Endodermal cell (in vitro differentiated cells): ENCODE data around the gene LCA5L. TPM values are rescaled to one million over a fixed set of nuclear protein-coding genes. Genes with fewer than 3 reads are reported as not detected.

ENCODE experiments used
- DNase-seq: peaks from one replicate; pipeline ENCODE4 v3.0.0-alpha.2; 2017
- H3K27ac ChIP-seq: 2 replicates; pipeline ENCODE4 v1.5.1; 2013; ENCODE audit warnings: mild to moderate bottlenecking, low read depth, low read length, moderate library complexity
- H3K27me3 ChIP-seq: 2 replicates; pipeline ENCODE4 v1.6.1; 2013; ENCODE audit warnings: mild to moderate bottlenecking, low read length, moderate library complexity; ENCODE audit not compliant: insufficient read depth, control insufficient read depth, poor library complexity, severe bottlenecking
- H3K36me3 ChIP-seq: 2 replicates; pipeline ENCODE4 v1.7.0; 2013; ENCODE audit warnings: mild to moderate bottlenecking, low read length, moderate library complexity; ENCODE audit not compliant: control insufficient read depth, insufficient read depth
- H3K4me1 ChIP-seq: one replicate; pipeline ENCODE4 v1.7.0; 2013; ENCODE audit warnings: low read length; ENCODE audit not compliant: control insufficient read depth, insufficient read depth
- H3K4me3 ChIP-seq: 2 replicates; pipeline ENCODE4 v1.5.1; 2013; ENCODE audit warnings: mild to moderate bottlenecking, low read length, moderate library complexity
- H3K9ac ChIP-seq: 2 replicates; pipeline ENCODE4 v1.6.1; 2013; ENCODE audit warnings: mild to moderate bottlenecking, low read length, moderate library complexity; ENCODE audit not compliant: poor library complexity, severe bottlenecking; ENCODE audit errors: extremely low read depth
- H3K9me3 ChIP-seq: 2 replicates; pipeline ENCODE4 v1.6.1; 2013; ENCODE audit warnings: mild to moderate bottlenecking, low read length, moderate library complexity; ENCODE audit not compliant: control insufficient read depth
- H3K27ac Mint-ChIP-seq: 2 replicates; pipeline ENCODE4 v1.8.0; 2020; ENCODE audit warnings: mixed read lengths
- H3K27me3 Mint-ChIP-seq: 2 replicates; pipeline ENCODE4 v1.8.0; 2021; ENCODE audit warnings: mild to moderate bottlenecking, mixed read lengths; ENCODE audit not compliant: insufficient read depth
- H3K36me3 Mint-ChIP-seq: 2 replicates; pipeline ENCODE4 v1.8.0; 2020; ENCODE audit warnings: low read depth, mixed read lengths
- H3K4me1 Mint-ChIP-seq: 2 replicates; pipeline ENCODE4 v1.8.0; 2020; ENCODE audit warnings: mixed read lengths
- H3K4me3 Mint-ChIP-seq: 2 replicates; pipeline ENCODE4 v1.8.0; 2020; ENCODE audit warnings: mild to moderate bottlenecking, moderate library complexity, mixed read lengths
- H3K9me3 Mint-ChIP-seq: 2 replicates; pipeline ENCODE4 v1.8.0; 2020; ENCODE audit warnings: mild to moderate bottlenecking, mixed read lengths
- CTCF ChIP-seq: fragments of 200-600 bp; sonication (generic); conservative IDR thresholded peaks from 2 replicates; pipeline ENCODE4 v1.5.0; 2021; ENCODE audit warnings: antibody characterized with exemption, mild to moderate bottlenecking
- WGBS, 2 experiments: methylation state at CpG; one replicate each; pipeline versions ENCODE4 v1.1.5 to v1.1.7; 2013; ENCODE audit warnings: missing lambda C conversion rate in 2 of 2, mixed read lengths in 1 of 2; ENCODE audit not compliant: insufficient coverage in 1 of 2, insufficient read length in 1 of 2; 5-methylcytosine and 5-hydroxymethylcytosine counted together
- total RNA-seq, 2 donors: library from RNA; stranded (reverse); fragmentation: NEBNext Ultra II Directional in 1 of 2; extraction: Animal tissue kit (Norgen Biotek cat#: 25700) in 1 of 2; gene quantifications; 2 replicates in 1 of 2; 3 replicates in 1 of 2; pipeline ENCODE4 v1.2.1, GENCODE V29; 2021

Gene LCA5L
- total RNA-seq, 2 donors from 2014 or later: 2.4 to 3.6 TPM

- Histone ChIP-seq H3K9me3 (no peaks in the 10 kb centered on the region), H3K36me3 (peaks cover 15% of the 10 kb centered on the region), H3K9ac (no peak overlapping the region), H3K4me3 (no peak overlapping the region), H3K27me3 (no peaks in the 10 kb centered on the region), H3K27ac (no peak overlapping the region), H3K4me1 (peaks cover 6% of the 10 kb centered on the region)
- no peak for TF ChIP-seq CTCF
- no peak overlapping the region for H3K4me3 Mint-ChIP-seq
- no peaks in the 10 kb centered on the region for H3K36me3 Mint-ChIP-seq
- H3K4me1 Mint-ChIP-seq: peaks cover 36% of the 10 kb centered on the region
- no peaks in the 10 kb centered on the region for H3K27me3 Mint-ChIP-seq
- no peaks in the 10 kb centered on the region for H3K9me3 Mint-ChIP-seq
- DNase-seq: no peak
- H3K27ac Mint-ChIP-seq: no peak overlapping the region
- 100% methylated on average over 1 of the region's 4 CpGs for WGBS, 2 experiments
Measured at GRCh38 chr21:39434950-39435349, 10.6 kb downstream of the LCA5L start.

- peaks cover 7% of the 10 kb centered on the region for H3K36me3 Mint-ChIP-seq
Measured at GRCh38 chr21:39430954-39431353, 14.6 kb downstream of the LCA5L start.

GRCh38 chr21:39430457-39430856 lies 15.1 kb downstream of the LCA5L start:
- TF ChIP-seq CTCF: no peak
- WGBS, 2 experiments: 20 to 21% methylated on average over 3 to 4 of the region's 4 CpGs
- Mint-ChIP-seq H3K36me3 (peaks cover 7% of the 10 kb centered on the region), H3K9me3 (peaks cover 5% of the 10 kb centered on the region), H3K27me3 (no peaks in the 10 kb centered on the region), H3K4me1 (peaks cover 36% of the 10 kb centered on the region), H3K27ac (peak overlapping the region; percentile 99), H3K4me3 (peak overlapping the region; percentile 37)
- H3K4me3 ChIP-seq: peak overlapping the region; percentile 39
- H3K9ac ChIP-seq: peak overlapping the region; percentile 71
- peak; percentile 85 for DNase-seq
- peaks cover 6% of the 10 kb centered on the region for H3K9me3 ChIP-seq
- H3K4me1 ChIP-seq: peaks cover 4% of the 10 kb centered on the region
- H3K27me3 ChIP-seq: no peaks in the 10 kb centered on the region
- peak overlapping the region; percentile 37 for H3K27ac ChIP-seq
- H3K36me3 ChIP-seq: peaks cover 18% of the 10 kb centered on the region

More at GRCh38 chr21:39430954-39431353, 14.6 kb downstream of the LCA5L start:
- Mint-ChIP-seq H3K4me3 (peak overlapping the region; percentile 37), H3K4me1 (peaks cover 36% of the 10 kb centered on the region), H3K27ac (peak overlapping the region; percentile 99), H3K27me3 (no peaks in the 10 kb centered on the region), H3K9me3 (peaks cover 5% of the 10 kb centered on the region)
- Histone ChIP-seq H3K4me1 (peaks cover 4% of the 10 kb centered on the region), H3K27me3 (no peaks in the 10 kb centered on the region), H3K9me3 (peaks cover 6% of the 10 kb centered on the region), H3K4me3 (peak overlapping the region; percentile 25), H3K27ac (peak overlapping the region; percentile 37), H3K36me3 (peaks cover 18% of the 10 kb centered on the region), H3K9ac (peak overlapping the region; percentile 71)
- DNase-seq: no peak
- TF ChIP-seq CTCF: no peak
- 47 to 69% methylated on average over 2 of the region's 2 CpGs for WGBS, 2 experiments
